ENCODE results near the gene BRCA2. TPM values are rescaled to one million over a fixed set of nuclear protein-coding genes. Genes with fewer than 3 reads are reported as not detected.

BRCA2 gene
- total RNA-seq, 1 donor from 2014 or later, result 0.38 TPM

- no peak for TF ChIP-seq CTCF (IDR thresholded peaks at IDR 0.05; ENCODE audit: borderline replicate concordance)
- Histone ChIP-seq H3K4me1 (peaks cover 8% of the 10 kb centered on the region), H3K27me3 (ENCODE audit: low read depth) (no peaks in the 10 kb centered on the region), H3K27ac (replicated peaks) (no peak overlapping the region), H3K9me3 (replicated peaks) (no peaks in the 10 kb centered on the region), H3K36me3 (peaks cover 87% of the 10 kb centered on the region), H3K4me3 (no peak overlapping the region)
- no peak for DNase-seq
- intact Hi-C loops (cut with micrococcal nuclease), result no loop called here
Observed at GRCh38 chr13:32277839-32278238, 37.5 kb upstream of the BRCA2 start.

GRCh38 chr13:32278426-32278825, 36.9 kb upstream of the BRCA2 start:
- Histone ChIP-seq H3K4me3 (no peak overlapping the region), H3K27ac (replicated peaks) (no peak overlapping the region), H3K9me3 (replicated peaks) (no peaks in the 10 kb centered on the region), H3K27me3 (ENCODE audit: low read depth) (no peaks in the 10 kb centered on the region), H3K36me3 (peaks cover 88% of the 10 kb centered on the region), H3K4me1 (peaks cover 10% of the 10 kb centered on the region)
- DNase-seq, result no peak
- intact Hi-C loops (cut with micrococcal nuclease), result no loop called here
- no peak for TF ChIP-seq CTCF (IDR thresholded peaks at IDR 0.05; ENCODE audit: borderline replicate concordance)

- Histone ChIP-seq H3K4me1 (peaks cover 36% of the 10 kb centered on the region), H3K27me3 (ENCODE audit: low read depth) (no peaks in the 10 kb centered on the region), H3K9me3 (replicated peaks) (no peaks in the 10 kb centered on the region), H3K36me3 (peaks cover 61% of the 10 kb centered on the region), H3K27ac (replicated peaks) (no peak overlapping the region), H3K4me3 (no peak overlapping the region)
- DNase-seq, result no peak
- TF ChIP-seq CTCF (IDR thresholded peaks at IDR 0.05; ENCODE audit: borderline replicate concordance), result no peak
- intact Hi-C loops (cut with micrococcal nuclease), result no loop called here
Observed at GRCh38 chr13:32281096-32281495, 34.2 kb upstream of the BRCA2 start.

- Histone ChIP-seq H3K36me3 (peaks cover 51% of the 10 kb centered on the region), H3K27ac (replicated peaks) (peak overlapping the region; percentile 25), H3K4me1 (peaks cover 37% of the 10 kb centered on the region), H3K9me3 (replicated peaks) (no peaks in the 10 kb centered on the region), H3K4me3 (no peak overlapping the region), H3K27me3 (ENCODE audit: low read depth) (no peaks in the 10 kb centered on the region)
- intact Hi-C loops (cut with micrococcal nuclease), result no loop called here
- TF ChIP-seq CTCF (IDR thresholded peaks at IDR 0.05; ENCODE audit: borderline replicate concordance), result no peak
- no peak for DNase-seq
Observed at GRCh38 chr13:32282096-32282711, 33.1 kb upstream of the BRCA2 start.

GRCh38 chr13:32284927-32285632, 30.2 kb upstream of the BRCA2 start:
- no peak overlapping the region for H3K4me3 ChIP-seq
- no peaks in the 10 kb centered on the region for H3K9me3 ChIP-seq (replicated peaks)
- no peak for TF ChIP-seq CTCF (IDR thresholded peaks at IDR 0.05; ENCODE audit: borderline replicate concordance)
- peaks cover 37% of the 10 kb centered on the region for H3K4me1 ChIP-seq
- H3K36me3 ChIP-seq, result peaks cover 39% of the 10 kb centered on the region
- H3K27me3 ChIP-seq (ENCODE audit: low read depth), result no peaks in the 10 kb centered on the region
- intact Hi-C loops (cut with micrococcal nuclease), result no loop called here
- no peak for DNase-seq
- H3K27ac ChIP-seq (replicated peaks), result peak overlapping the region; percentile 77
